Measurements from ENCODE around the gene TRABD2B. TPM values are rescaled to one million over a fixed set of nuclear protein-coding genes. Genes with fewer than 3 reads are reported as not detected.

TRABD2B gene
- total and polyA plus RNA-seq, 2 of the 13 experiments (the other 11 are each of a cell fraction or from before 2014, with no cell fraction given): 0.04 TPM; not detected in 1

DNA sequence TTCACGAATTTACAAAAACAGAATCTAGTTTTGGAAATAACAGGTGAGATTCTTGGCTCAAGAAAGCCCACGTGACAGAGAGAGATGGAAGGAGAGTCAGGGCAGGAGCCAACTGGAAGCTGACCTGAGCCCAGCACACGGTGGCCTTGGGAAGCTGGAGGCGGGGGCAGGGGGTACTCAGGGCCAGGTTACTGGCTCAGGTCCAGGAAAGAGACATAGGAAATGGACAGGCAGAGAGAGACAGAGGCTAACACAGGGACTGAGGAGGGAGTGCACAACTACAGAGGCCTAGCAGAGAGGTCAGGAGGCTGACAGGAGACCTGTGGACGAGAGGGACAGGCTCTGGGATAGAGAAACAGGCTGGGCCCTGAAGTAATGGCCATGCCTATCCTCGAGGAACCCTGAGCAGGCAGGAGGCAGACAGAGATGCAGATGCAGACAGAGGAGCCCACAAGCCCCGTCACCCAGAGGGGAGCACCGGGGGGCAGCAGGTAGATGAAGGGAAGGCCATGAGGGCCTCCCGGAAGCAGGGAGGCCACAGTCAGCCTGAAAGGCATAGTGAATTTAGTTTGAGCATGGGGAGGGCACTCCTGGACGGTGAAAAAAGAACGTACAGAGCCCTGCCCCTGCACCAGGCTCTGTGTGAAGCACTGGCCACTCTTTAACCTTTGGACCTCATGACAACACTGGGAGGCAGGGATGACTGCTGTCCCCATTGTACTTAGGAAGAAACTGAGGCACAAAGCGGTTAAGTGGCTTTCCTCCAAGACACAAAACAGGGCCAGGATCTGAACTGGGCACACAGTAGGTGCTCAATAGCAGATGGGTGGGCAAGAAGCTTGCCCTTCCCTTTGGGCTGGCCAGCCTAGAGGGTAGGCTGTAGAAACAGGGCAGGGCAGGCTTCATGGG is 230.1 kb downstream of the TRABD2B start (continued):
- TF ChIP-seq, protein P1, sequence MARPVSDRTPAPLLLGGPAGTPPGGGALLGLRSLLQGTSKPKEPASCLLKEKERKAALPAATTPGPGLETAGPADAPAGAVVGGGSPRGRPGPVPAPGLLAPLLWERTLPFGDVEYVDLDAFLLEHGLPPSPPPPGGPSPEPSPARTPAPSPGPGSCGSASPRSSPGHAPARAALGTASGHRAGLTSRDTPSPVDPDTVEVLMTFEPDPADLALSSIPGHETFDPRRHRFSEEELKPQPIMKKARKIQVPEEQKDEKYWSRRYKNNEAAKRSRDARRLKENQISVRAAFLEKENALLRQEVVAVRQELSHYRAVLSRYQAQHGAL (CRISPR knock-in tag; IDR thresholded peaks at IDR 0.05; ENCODE audit: not compliant biosample characterization): no peak
- TF ChIP-seq ZNF589 (CRISPR knock-in tag; conservative IDR thresholded peaks at IDR 0.05) (no peak), GTF2F1 (IDR thresholded peaks at IDR 0.05; ENCODE audit: low read length) (no peak), ZFX (CRISPR knock-in tag; IDR thresholded peaks at IDR 0.05; ENCODE audit: low read depth) (peak; percentile 67; the same call in 1 of the 2 replicates), ZNF747 (CRISPR knock-in tag; IDR thresholded peaks at IDR 0.05; ENCODE audit: borderline replicate concordance) (no peak), FOXP1 (IDR thresholded peaks at IDR 0.05) (no peak), FOXP1 (CRISPR knock-in tag; IDR thresholded peaks at IDR 0.05) (no peak), PHF21A (CRISPR knock-in tag; IDR thresholded peaks at IDR 0.05) (0 out of 2 replicates have a peak, but pooled peaks have one; percentile 23), NFE2L1 (CRISPR knock-in tag; IDR thresholded peaks at IDR 0.05; ENCODE audit: borderline replicate concordance) (no peak), POLR2AphosphoS5 (IDR thresholded peaks at IDR 0.05; ENCODE audit: low read depth, low read length) (no peak), DMAP1 (CRISPR knock-in tag; IDR thresholded peaks at IDR 0.05) (no peak), HNRNPK (IDR thresholded peaks at IDR 0.05; ENCODE audit: low read depth, low read length, poor library complexity, severe bottlenecking) (no peak)
- TF ChIP-seq, protein P2, sequence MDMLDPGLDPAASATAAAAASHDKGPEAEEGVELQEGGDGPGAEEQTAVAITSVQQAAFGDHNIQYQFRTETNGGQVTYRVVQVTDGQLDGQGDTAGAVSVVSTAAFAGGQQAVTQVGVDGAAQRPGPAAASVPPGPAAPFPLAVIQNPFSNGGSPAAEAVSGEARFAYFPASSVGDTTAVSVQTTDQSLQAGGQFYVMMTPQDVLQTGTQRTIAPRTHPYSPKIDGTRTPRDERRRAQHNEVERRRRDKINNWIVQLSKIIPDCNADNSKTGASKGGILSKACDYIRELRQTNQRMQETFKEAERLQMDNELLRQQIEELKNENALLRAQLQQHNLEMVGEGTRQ (IDR thresholded peaks at IDR 0.05; ENCODE audit: low read depth, low read length): no peak
- TF ChIP-seq, protein P2 (CRISPR knock-in tag; IDR thresholded peaks at IDR 0.05; ENCODE audit: borderline replicate concordance): peak; percentile 54
- TF ChIP-seq, protein P3, sequence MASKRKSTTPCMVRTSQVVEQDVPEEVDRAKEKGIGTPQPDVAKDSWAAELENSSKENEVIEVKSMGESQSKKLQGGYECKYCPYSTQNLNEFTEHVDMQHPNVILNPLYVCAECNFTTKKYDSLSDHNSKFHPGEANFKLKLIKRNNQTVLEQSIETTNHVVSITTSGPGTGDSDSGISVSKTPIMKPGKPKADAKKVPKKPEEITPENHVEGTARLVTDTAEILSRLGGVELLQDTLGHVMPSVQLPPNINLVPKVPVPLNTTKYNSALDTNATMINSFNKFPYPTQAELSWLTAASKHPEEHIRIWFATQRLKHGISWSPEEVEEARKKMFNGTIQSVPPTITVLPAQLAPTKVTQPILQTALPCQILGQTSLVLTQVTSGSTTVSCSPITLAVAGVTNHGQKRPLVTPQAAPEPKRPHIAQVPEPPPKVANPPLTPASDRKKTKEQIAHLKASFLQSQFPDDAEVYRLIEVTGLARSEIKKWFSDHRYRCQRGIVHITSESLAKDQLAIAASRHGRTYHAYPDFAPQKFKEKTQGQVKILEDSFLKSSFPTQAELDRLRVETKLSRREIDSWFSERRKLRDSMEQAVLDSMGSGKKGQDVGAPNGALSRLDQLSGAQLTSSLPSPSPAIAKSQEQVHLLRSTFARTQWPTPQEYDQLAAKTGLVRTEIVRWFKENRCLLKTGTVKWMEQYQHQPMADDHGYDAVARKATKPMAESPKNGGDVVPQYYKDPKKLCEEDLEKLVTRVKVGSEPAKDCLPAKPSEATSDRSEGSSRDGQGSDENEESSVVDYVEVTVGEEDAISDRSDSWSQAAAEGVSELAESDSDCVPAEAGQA (IDR thresholded peaks at IDR 0.05; ENCODE audit: low read depth): no peak
- TF ChIP-seq, protein P3 (CRISPR knock-in tag; IDR thresholded peaks at IDR 0.05; ENCODE audit: borderline replicate concordance): no peak
- TF ChIP-seq, protein P4, sequence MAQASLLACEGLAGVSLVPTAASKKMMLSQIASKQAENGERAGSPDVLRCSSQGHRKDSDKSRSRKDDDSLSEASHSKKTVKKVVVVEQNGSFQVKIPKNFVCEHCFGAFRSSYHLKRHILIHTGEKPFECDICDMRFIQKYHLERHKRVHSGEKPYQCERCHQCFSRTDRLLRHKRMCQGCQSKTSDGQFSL (CRISPR knock-in tag; IDR thresholded peaks at IDR 0.05): no peak
- TF ChIP-seq, protein P5, sequence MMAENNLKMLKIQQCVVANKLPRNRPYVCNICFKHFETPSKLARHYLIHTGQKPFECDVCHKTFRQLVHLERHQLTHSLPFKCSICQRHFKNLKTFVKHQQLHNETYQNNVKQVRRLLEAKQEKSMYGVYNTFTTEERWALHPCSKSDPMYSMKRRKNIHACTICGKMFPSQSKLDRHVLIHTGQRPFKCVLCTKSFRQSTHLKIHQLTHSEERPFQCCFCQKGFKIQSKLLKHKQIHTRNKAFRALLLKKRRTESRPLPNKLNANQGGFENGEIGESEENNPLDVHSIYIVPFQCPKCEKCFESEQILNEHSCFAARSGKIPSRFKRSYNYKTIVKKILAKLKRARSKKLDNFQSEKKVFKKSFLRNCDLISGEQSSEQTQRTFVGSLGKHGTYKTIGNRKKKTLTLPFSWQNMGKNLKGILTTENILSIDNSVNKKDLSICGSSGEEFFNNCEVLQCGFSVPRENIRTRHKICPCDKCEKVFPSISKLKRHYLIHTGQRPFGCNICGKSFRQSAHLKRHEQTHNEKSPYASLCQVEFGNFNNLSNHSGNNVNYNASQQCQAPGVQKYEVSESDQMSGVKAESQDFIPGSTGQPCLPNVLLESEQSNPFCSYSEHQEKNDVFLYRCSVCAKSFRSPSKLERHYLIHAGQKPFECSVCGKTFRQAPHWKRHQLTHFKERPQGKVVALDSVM (CRISPR knock-in tag; IDR thresholded peaks at IDR 0.05): peak; percentile 52
